ENCODE data around the gene FGF18.
"Not testable (repeated sequence)": the region's sequence is repeated elsewhere in the genome, so short reads cannot be mapped to it uniquely, and the experiment has no call there.

Gene FGF18

GRCh38 chr5:171476701-171477100 lies 57.3 kb downstream of the FGF18 start:
- no peak for DNase-seq

GRCh38 chr5:171477101-171477500 lies 57.7 kb downstream of the FGF18 start:
- DNase-seq: no peak

- no peak for DNase-seq
These were observed 58.2 kb downstream of the FGF18 start for GRCh38 chr5:171477666-171478065.

GRCh38 chr5:171478946-171479775 lies 59.7 kb downstream of the FGF18 start:
- peak; percentile 8 for DNase-seq

GRCh38 chr5:171479776-171480125 lies 60.3 kb downstream of the FGF18 start:
- DNase-seq: no peak

GRCh38 chr5:171480239-171480638 lies 60.8 kb downstream of the FGF18 start:
- DNase-seq: no peak

- no peak for DNase-seq
These were observed 62.4 kb downstream of the FGF18 start for GRCh38 chr5:171481571-171482433.

- DNase-seq: no peak
These were observed 62.9 kb downstream of the FGF18 start for GRCh38 chr5:171482434-171482730.

- no peak for DNase-seq
These were observed 64.2 kb downstream of the FGF18 start for GRCh38 chr5:171483551-171484135.

GRCh38 chr5:171484460-171484899 lies 65.0 kb downstream of the FGF18 start:
- DNase-seq: peak; percentile 38

GRCh38 chr5:171485668-171486067 lies 66.2 kb downstream of the FGF18 start:
- no peak for DNase-seq

- no peak for DNase-seq
These were observed 67.2 kb downstream of the FGF18 start for GRCh38 chr5:171486613-171487012.

GRCh38 chr5:171488876-171489275 lies 69.4 kb downstream of the FGF18 start:
- no peak for DNase-seq

GRCh38 chr5:171492781-171493180 lies 73.3 kb downstream of the FGF18 start:
- DNase-seq: no peak

- DNase-seq: no peak
These were observed 74.4 kb downstream of the FGF18 start for GRCh38 chr5:171493646-171494393.

GRCh38 chr5:171494452-171495121 lies 75.1 kb downstream of the FGF18 start:
- no peak for DNase-seq

GRCh38 chr5:171495122-171495700 lies 75.8 kb downstream of the FGF18 start:
- no peak for DNase-seq

- no peak for DNase-seq
These were observed 77.0 kb downstream of the FGF18 start for GRCh38 chr5:171496456-171496855.

- DNase-seq: not testable (repeated sequence)
These were observed 78.0 kb downstream of the FGF18 start for GRCh38 chr5:171497494-171497893.

- no peak for DNase-seq
These were observed 78.7 kb downstream of the FGF18 start for GRCh38 chr5:171498166-171498565.

- no peak for DNase-seq
These were observed 80.2 kb downstream of the FGF18 start for GRCh38 chr5:171499611-171500010.

GRCh38 chr5:171505473-171506043 lies 86.1 kb downstream of the FGF18 start:
- DNase-seq: no peak

Data from CD4-positive, alpha-beta T cell treated with Interleukin-12 subunit alpha and Interleukin-12 subunit beta, for 1 hour (primary cell).